ENCODE data around the gene FAM229A. TPM values are rescaled to one million over a fixed set of nuclear protein-coding genes. Genes with fewer than 3 reads are reported as not detected.

Gene FAM229A
- total RNA-seq, 1 donor from 2014 or later: 10.0 TPM

DNA sequence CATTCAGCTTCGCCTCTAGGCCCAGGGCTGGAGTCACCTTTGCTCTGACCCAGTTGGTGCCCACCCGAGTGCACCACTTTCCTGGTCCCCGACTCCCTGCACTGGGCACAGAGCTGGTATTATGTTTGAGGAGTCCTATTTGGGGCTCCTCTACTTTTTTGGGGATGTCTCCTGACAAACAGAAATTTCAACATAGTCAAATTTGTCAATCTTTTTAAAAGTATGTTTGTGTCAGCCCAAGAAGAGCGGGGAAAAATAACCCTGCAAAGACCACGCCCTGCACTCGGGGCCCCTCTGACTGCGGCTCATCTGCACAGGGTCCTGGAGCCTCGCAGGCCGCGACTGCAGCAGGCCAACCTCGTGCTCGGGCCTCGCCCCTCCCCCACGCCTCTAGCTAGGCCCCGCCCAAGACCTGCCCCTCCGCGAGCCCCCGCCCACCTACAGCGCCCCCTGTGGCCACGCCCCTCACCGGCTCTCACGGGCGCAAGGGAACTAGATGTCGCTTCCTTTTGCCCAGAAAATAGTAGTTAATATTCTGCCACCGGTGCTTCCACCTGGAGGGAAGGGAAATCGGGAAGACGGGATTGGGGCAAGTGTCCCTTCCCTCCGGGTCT, 11.4 kb downstream of the FAM229A start:
- DNase-seq (ENCODE audit: low spot score) (no peak), ATAC-seq (peak; percentile 73)

DNA sequence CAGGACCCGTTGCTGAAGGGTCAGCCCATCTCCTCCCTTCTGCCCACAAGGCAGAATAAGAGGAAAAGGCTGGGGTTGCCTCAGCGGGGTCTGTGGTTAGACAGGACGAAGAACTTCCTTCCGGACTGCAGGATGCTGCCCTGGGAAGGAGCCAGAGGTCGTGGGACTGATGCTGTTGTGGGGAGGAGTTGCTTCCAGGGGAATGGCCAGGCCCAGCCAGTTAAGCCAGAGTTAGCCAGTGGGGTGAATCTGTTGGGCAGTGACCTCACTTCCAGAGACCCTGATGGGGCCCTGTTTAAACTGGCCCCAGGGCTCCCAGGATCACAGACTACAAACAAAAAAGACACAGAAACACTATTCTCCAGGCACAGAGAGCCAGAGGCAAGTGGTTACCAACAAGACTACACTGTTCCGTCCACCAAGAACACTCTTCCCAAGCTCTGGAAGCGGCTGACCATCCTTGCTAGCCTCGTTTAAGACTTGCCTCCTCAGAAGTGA, 13.0 kb downstream of the FAM229A start:
- peak; percentile 68 for DNase-seq (ENCODE audit: low spot score)
- peak; percentile 2 for ATAC-seq

DNA sequence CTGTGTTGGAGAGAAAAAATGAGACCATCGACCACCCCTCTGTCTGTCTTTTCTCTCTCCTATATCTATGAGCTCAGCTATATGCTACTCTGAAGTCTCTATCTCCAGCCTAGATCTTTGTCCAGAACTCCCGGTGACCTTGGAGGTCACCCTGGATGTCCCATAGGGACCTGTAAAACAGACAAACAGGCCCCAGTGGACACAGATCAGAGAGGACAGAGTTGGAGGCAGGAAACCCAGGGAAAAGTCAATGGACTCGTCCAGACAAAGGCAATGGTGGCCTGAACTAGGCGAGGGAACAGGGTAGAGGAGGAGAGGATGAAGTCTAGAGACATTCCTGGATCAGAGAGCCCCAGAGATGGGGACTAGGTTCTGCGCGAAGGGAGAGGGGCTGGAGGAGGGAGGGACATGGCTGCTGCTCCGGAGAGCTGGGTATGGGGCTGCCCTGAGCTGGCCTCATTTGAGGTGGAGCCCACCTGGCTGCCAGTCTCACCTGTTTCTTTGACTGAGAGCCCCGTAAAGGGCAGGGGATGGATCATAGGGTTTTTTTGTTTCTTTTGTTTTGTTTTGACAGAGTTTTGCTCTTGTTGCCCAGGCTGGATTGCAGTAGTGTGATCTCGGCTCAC, 15.6 kb downstream of the FAM229A start:
- DNase-seq (ENCODE audit: low spot score): no peak
- no peak for ATAC-seq

DNA sequence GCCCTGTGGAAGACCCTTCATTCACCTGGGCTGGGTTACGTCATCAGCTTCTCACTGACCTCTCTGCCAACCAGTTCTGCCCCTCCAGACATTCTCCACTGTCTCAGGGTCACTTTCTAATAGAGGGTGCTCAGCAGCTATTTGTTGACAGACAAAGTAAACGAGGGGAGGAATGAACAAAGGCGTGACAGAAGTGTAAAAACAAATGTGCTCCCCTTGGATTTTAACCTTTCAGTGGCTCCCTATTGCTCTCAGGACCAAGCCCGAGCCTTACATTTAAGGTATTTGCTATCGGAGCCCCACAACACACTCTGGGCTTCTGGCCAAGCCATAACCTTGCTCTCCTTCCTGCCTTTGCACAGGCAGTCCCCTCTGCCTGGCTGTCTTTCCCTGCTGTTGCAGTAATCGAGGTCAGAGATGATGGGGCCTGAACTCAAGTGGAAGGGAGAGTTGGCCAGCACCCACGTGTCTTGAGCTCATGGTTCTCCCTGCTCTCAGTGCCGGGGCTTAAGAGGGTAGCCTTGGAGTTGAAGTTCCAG, 16.9 kb downstream of the FAM229A start:
- DNase-seq (ENCODE audit: low spot score) (no peak), ATAC-seq (peak; percentile 54)

DNA sequence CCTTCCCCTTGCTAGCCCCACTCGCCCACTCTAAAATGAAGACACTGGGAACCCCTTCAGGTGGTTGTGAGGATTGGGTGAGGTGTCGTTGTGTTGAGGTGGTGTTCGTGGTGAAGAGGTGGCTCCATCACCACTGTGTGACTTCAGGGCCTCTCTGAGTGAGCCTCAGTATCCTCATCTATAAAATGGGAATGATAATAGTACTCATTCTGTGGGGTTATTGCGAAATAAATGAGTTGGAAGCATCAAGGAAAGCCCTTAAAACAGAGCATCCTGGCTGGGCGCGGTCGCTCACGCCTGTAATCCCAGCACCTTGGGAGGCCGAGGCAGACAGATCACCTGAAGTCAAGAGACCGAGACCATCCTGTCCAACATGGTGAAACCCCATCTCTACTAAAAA, 19.6 kb downstream of the FAM229A start:
- ATAC-seq (no peak), DNase-seq (ENCODE audit: low spot score) (no peak)

DNA sequence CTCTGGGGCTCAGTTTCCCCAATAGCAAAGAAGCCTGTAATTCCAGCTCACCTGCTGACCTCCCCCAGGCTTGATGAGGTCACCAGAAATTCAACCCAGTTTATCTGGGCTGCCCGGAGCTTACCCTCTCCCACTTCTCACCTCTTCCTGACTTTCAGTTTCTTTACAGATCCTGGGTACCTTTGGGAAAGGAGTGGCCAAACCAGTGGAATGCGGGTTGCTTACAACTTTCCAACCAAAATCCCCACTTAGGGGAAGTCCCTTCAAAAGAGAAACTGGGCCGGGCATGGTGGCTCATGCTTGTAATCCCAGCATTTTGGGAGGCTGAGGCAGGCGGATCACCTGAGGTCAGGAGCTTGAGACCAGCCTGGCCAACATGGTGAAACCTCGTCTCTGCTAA, 20.3 kb downstream of the FAM229A start:
- ATAC-seq: no peak

DNA sequence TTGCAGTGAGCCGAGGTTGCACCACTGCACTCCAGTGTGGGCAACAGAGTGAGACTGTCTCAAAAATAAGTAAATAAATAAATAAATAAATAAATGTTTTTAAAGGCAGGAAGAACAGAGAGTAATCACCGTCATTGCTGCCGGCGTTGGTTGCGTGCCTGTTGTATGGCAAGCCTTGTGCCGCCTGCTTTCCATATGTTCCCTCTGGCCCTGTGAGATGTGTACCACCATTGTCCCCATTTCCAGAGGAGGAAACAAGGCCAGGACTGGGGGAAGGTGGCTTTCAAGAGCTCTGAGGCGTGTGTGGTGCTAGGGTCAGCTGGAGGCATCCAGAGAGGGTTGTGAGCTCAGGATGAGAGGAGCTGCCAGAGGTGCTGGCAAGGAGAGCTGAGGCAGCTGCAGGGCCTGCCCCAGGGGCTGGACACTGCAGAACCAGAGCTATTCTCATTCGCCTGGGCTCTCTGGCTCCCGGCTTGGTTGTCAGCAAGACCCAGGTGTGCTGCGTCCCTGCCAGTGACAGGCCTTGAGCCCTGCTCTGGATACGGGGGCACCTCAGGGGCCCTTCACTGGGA, 21.0 kb downstream of the FAM229A start:
- no peak for DNase-seq (ENCODE audit: low spot score)
- ATAC-seq: no peak

More for the DNA sequence above, 20.3 kb downstream of the FAM229A start:
- DNase-seq (ENCODE audit: low spot score): no peak

DNA sequence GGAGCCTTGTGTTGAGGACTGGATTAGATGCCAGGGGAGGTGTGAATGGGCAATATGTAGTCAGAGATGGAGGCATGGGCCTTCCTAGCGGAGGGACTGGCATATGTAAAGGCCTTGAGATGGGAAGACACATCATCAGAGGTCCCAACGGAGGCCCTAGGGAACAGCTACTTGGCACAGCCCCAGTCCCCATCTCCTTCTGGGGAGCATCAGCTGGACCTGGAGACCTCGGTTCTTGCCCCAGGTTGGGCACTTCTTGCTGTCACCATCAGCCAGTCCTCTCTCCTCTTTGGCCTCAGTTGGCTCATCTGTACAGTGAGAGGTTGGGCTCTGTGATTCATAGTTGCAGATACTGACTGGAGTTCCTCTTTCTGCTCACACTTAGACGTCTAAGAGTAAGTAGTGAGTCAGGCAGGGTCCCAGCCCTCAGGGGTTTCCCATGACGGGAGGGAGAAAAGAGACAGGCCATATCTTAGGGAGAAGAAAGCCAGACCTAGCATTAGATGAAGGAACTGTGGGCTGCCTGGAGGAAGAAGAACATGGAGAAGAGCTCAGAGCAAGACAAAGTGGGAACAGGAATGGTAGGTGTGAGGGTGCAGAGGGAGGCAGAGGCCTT, 22.8 kb downstream of the FAM229A start:
- DNase-seq (ENCODE audit: low spot score): no peak
- ATAC-seq: no peak

DNA sequence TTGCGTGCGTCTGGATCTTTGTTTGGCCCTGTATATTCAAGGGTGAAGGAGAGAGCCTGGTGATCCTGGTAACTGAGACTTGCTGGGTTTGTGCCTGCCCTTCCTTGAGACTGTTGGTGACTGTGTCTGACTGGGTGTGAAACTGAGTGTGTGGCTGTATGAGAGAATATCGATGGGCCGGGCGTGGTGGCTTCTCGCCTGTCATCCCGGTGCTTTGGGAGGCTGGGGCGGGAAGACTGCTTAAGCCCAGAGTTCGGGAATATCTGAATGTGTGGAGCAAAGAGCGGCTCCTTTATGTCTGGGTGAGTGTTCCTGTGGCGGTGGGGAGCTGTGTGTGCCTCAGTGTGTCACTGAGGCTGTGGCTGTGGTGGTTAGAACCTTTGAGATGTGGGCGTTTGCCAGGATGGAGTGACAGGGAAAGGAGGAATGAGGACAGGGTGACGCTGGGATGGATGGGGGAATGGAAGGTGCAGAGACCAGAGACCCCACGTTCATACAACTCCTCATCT, 23.6 kb downstream of the FAM229A start:
- ATAC-seq: no peak

DNA sequence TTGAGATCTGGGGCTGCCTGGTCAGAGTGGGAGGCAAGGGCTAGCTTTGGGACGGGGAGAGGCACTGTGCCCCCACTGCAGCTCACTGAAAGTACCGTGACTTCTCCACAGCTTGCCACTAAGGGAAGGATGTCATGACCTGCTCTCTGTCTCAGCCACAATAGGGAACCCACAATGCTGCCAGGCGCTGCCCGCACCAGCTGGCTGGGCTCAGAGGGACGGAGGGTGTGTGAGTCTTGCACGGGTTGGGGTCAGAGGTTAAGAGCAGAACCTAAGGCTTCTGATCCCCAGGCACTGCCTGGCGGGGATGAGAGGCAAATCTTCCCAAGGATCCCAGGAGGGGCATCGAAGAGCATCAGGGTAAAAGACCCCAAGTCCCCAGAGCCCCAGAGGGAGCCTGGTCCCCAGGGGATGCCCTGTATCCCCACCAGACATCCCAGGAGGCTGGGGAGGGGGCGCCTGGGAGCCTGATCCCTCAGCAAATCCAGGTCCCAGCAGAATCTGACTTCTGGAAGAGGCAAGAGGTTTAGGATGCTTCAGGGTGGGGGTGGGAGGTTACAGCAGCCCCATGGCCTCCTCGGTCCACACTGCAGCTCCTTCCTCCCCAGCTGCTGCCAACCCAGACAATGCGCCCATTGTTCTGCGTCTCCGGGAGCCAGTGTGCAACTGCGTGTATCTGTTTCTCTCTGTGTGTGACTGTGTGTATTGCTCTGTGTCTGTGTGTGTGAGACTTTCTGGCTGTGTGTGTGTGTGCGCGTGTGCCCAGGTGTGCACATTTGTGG, 24.2 kb downstream of the FAM229A start:
- DNase-seq (ENCODE audit: low spot score) (no peak), ATAC-seq (no peak)

More for the DNA sequence above, 23.6 kb downstream of the FAM229A start:
- no peak for DNase-seq (ENCODE audit: low spot score)

DNA sequence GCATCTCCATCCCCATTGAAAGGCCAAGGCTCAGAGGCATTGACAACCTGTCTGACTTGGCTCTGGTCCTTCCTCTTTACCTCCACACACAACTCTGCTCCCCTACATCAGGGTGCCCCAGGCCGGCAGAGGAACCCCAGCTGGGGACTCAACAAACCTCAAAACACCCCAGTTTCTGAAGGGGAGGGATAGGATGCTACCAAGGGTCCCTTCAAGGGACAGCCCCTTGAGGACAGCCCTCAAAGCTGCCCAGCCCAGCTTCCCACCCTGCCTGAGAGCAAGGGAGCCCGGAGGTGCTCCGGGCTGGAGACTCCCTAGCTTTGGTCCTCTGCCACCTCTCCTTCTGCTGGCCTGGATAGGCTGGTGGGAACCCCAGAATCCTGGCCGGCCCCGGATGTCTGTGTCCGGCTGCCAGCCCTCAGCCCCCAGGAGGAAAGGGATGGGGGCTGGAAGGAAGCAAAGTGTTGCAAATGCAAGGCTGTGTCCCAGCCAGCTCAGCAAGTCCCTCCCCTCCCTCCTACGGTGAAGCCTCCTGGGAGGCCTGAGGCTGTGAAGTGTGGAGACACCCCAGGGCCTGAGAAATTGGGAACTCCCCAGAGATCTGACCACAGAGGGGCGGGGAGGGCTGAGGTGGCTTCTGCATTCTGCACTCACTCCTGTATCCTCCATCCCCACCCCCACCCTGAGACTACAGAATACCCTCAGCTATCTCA, 25.2 kb downstream of the FAM229A start:
- ATAC-seq (peak; percentile 8), DNase-seq (ENCODE audit: low spot score) (no peak)

DNA sequence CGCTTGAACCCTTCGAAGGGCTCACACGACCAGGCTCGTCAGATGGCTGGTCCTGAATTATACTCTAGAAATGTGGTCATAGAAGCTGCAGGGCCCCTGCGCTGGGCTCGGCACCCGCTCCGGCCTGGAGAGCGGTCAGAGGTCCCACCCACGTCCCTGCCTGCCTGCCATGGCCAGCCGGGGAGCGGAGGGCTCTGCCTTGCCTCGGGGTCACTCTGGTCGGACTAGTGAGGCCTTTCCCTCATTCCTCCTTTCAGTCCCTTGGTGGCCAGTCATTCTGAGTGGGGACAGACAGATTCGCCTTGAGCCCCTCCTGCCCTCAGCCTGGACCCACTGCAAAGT, 25.7 kb downstream of the FAM229A start:
- ATAC-seq: peak; percentile 4
- no peak for DNase-seq (ENCODE audit: low spot score)

DNA sequence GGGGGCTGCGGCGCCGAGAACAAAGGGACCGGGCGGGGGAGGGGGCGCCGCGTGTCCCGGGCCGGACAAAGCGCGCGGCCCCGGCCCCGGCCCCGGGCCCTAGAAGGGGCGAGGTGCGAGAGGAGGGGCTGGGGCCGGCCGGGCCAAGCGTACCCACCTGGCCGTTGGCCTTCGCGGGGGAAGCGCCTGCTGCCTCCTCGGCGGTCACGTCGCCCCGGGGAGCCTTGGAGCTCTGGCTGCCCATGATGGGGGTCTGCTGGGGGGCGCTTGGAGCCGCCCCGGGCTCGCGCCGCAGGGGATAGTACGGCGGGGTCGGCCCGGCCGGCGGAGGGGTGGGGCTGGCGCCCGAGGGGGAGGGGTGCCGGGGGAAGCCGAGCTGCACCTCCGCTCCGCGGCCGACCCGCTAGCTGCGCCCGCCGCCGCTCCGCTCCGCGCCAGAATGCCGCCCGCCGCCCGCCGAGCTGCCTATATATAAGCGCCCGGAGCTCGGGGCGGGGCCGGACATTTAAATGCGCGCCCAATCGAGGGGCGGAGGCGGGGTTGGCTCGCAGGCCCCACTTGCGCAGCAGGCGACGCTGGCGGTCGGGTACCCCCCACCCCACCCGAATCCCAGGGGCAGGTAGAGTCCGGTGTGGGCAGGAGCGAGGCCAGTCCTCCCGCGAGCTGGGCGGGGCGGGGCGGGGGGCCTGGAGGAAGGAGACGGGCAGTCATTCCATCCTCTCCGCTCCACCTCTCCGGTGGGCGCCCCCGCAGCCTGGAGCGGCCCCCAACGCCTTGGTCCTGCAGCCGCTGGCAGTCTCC, 26.3 kb downstream of the FAM229A start, which contains the start of gene MARCKSL1:
Gene MARCKSL1 (minus strand): TSS at position 444 of the 801 bp plus-strand sequence. CDS start 200 bp downstream, at position 244.
- DNase-seq (ENCODE audit: low spot score) (peak; percentile 79), ATAC-seq (peak; percentile 76)

DNA sequence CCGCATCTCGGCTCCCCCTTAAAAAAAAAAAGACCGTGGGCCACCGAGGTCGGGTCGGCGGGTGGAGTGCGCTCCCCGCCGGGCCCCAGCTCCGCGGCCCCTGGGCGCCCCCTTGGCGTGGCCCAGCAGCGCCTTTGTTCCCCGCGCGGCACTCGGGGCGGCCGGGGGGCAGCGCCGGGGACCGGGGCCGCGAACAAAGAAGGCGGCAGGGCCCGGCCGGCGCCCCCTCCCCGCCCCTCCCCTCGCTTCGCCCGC, 26.8 kb downstream of the FAM229A start:
- ATAC-seq (peak; percentile 16), DNase-seq (ENCODE audit: low spot score) (no peak)

DNA sequence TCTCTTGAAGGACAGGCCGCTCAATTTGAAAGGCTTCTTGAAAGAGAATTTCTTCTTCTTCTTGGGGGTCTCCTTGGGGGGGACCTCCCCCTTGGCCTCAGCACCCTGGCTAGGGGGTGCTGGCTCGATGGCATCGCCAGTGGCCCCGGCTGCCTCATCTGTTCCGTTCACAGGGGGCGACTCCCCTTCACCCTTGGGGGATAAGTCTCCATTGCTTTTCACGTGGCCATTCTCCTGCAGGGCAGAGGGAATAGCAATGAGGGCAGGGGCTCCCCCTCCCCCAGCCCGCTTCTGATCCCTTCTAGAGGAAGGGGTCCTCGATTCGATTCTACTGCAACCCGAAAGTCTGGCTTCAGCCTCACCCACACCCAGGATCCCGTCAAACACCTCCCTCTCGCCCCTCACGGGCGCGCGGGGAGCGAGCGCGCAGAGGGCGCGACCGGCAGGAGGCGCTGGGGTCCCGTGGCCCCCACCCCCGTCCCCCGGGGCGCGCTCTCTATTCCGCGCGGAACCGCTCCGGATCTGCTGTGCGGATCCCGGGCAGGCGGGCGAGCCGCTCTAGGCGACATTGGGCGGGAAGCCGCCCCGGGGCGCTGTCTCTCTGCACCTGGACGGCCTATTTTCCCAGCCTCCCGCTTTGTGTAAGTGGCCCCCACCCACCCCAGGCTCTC, 27.3 kb downstream of the FAM229A start:
- ATAC-seq (peak; percentile 63), DNase-seq (ENCODE audit: low spot score) (peak; percentile 56)

DNA sequence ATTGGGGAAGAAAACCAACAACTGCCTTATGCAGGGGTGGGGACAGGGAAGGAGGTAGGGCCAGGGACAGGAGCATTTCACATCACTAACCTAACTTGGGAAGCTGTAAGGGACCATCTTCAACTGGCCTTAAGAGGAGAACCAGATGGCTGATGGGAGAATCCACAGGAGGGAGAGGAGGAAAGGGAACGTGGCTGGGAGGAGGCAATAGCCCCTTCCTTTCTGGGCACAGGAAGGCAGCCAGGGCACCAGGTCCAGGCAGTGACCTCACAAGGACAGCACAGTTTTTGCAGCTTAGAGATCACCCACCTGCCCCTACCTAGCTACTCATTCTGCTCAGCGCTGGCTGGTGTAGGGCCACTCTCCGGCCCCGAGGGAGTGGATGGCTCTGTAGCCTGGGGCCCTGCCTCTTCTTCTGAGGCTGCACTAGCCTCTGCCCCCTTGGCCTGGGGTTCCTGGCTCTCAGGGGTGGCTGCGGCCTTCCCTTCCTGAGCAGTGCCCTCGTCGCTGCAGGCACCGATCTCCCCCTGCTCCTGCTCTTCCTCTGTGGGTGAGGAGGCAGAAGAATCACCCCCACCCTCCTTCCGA, 27.9 kb downstream of the FAM229A start:
- DNase-seq (ENCODE audit: low spot score) (no peak), ATAC-seq (peak; percentile 3)

DNA sequence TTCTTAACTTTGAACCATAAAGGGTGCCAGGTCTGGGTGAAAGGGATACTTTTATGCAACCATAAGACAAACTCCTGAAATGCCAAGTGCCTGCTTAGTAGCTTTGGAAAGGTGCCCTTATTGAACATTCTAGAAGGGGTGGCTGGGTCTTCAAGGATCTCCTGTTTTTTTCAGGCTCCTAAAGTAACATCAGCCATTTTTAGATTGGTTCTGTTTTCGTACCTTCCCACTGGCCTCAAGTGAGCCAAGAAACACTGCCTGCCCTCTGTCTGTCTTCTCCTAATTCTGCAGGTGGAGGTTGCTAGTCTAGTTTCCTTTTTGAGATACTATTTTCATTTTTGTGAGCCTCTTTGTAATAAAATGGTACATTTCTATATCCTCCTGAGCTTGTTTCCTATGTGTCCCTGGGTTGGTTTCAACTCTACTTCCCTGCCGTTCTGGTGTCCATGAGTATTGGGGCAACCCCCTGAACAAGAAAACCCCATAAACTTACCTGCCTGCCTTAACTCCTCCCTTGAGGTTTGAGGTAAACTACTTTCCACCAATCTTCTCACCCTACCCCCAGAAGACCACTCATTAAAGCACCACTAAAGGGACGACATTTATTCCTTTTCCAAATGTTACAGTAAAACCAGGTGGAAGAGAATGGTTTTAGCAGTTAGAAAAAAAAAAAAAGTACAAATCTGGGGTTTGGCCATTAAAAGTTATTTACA, 28.9 kb downstream of the FAM229A start:
- DNase-seq (ENCODE audit: low spot score): no peak
- no peak for ATAC-seq
